Measurements from ENCODE around the gene COL1A2.

Gene COL1A2

GRCh38 chr7:94412762-94413322 is 18.1 kb downstream of the COL1A2 start:
- no peak for DNase-seq

DNA sequence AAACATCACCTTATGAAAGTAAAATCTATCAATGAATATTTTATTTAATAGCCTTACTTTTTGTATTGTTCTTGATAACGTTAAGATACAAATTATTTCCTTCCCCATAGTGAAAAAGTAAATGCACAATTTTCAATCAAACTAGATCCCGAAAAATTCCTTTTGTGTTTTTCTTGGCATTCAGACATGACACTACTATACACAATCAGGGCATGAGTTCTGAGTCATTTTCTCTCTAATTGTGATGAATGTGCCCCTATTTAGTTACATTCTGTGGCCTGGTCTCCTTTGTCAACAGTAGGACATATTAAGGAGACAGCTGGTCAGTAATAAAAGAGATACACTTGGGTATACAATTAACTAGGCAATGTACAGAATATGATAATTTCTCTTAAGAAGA is 19.8 kb downstream of the COL1A2 start:
- DNase-seq, result no peak

GRCh38 chr7:94414980-94415379 is 20.3 kb downstream of the COL1A2 start:
- DNase-seq, result no peak

DNA sequence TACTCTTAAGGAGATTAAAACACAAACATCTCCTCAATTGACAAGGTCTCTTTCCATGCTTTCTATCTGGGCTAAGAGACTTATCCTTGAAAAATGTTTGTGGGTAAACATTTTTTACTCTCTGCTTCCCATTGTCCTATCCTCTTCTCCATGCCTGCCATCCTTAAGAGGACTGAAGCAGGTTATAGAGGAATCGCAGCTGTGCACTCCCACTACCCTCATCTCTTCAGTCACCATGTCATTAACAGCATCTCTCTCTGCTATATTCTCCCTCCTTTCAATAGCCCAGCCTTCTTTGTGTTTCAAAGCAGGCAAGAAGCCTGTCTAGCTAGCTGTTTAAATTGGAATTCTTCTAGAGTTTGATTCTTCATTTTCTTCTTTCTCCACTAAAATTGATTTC is 22.6 kb downstream of the COL1A2 start:
- no peak for DNase-seq

- DNase-seq, result no peak
These were observed 23.2 kb downstream of the COL1A2 start for GRCh38 chr7:94417901-94418300.

DNA sequence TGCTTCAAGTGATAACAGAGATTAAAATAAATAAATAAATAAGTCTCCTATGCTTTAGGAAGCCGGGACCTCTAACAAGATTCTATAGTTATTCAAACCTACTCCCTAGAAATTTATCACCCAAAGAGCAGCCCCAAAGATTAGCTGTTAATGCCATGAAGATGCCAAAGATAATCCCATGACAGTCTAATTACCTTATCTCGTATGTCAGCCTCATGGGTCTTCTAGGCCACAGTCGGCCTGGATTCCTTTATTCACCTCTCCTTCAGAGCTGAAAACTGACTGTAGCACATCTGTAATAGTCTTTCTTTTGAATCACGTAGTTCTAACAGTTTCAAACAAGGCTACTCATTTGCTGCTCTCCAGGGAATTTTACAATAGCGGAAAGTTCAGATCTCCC is 24.2 kb downstream of the COL1A2 start:
- no peak for DNase-seq

DNA sequence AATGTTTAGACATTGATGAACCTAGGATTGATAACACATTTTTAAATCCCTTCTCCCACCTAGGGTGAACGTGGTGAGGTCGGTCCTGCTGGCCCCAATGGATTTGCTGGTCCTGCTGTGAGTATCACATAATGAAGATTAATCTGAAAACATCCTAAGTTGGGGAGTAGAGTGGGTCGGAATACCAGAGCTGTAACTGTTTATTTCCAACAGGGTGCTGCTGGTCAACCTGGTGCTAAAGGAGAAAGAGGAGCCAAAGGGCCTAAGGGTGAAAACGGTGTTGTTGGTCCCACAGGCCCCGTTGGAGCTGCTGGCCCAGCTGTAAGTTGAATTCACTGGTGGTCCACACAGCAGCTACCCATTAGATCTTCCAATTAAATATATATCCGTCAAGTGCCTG is 25.6 kb downstream of the COL1A2 start:
- DNase-seq, result no peak

- no peak for DNase-seq
These were observed 27.0 kb downstream of the COL1A2 start for GRCh38 chr7:94421681-94422080.

DNA sequence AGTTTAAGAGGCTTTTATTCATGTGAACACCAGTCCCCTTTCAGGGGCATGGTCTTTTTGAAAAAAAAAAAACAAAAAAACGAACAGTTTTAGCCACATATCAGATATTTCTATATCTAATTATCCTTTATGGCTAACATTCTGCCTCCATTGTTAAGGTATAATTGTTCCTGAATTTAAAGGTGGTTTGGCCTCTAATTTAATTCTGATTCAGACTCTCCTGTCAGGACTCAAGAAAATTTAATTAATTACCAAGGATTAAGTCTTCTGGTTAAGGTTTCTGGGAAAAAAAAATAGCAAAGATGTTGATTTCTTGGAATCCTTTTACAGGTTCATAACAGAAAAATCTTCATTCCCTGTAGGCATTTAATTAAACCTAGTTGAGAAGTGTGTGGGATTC is 27.4 kb downstream of the COL1A2 start:
- DNase-seq, result no peak

GRCh38 chr7:94422827-94423460 is 28.2 kb downstream of the COL1A2 start:
- DNase-seq, result no peak

DNA sequence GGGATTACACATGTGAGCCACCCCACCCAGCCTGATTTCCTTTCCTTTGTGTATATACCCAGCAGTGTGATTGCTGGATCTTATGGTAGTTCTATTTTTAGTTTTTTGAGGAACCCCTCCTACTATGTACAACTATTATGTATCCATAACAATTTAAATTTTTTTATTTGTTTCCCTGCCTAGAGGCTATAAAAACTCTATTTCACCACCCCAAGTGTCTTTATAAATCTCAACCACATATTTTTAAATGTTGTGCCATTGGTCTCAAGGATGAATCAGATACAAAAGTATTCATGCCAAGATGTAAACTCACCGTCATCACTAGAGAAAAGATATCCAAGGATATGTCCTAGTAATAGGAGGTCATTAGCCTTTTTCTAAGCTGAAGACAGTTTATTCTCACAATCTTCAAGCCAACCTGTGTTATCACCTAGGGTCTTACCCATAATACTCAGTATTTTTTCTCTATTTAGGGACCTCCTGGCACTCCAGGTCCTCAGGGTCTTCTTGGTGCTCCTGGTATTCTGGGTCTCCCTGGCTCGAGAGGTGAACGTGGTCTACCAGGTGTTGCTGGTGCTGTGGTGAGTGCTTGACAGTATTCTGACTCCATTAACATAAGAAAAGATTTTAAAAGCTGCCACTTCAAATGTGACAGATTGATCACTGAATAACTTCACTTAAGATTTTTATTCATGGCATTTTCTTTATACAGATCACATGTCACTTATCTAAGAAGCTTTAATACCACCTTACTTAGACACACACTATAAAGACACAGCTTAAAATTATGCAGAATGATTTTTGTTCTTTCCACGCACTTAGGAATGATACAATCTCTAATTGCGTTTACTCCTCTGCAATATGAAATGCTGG is 29.4 kb downstream of the COL1A2 start:
- no peak for DNase-seq

GRCh38 chr7:94425546-94425945 is 30.9 kb downstream of the COL1A2 start:
- no peak for DNase-seq

DNA sequence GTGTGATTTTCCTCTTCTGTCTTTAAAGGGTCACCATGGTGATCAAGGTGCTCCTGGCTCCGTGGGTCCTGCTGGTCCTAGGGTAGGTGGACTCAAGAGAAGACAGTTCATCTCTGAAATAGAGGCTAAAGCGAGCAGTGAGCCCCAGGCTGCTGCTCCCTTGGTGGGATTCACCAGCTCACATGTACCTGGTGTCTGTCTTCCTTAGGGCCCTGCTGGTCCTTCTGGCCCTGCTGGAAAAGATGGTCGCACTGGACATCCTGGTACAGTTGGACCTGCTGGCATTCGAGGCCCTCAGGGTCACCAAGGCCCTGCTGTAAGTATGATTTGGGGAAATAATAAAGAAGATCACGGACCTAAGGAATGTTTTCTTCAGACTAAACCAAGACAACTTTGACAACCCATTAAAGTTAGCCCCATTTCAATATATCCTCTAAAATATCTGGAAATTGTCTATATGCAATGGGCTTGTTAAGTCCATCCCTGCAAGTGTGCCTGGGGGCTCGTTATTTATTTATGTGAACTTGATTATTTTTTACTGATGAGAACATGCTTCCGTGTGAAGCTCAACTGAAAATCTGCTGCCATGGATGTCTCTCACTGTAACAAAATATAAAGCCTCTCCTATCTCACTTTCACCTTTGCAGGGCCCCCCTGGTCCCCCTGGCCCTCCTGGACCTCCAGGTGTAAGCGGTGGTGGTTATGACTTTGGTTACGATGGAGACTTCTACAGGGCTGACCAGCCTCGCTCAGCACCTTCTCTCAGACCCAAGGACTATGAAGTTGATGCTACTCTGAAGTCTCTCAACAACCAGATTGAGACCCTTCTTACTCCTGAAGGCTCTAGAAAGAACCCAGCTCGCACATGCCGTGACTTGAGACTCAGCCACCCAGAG is 32.5 kb downstream of the COL1A2 start:
- no peak for DNase-seq

GRCh38 chr7:94429153-94429552 is 34.5 kb downstream of the COL1A2 start:
- no peak for DNase-seq

DNA sequence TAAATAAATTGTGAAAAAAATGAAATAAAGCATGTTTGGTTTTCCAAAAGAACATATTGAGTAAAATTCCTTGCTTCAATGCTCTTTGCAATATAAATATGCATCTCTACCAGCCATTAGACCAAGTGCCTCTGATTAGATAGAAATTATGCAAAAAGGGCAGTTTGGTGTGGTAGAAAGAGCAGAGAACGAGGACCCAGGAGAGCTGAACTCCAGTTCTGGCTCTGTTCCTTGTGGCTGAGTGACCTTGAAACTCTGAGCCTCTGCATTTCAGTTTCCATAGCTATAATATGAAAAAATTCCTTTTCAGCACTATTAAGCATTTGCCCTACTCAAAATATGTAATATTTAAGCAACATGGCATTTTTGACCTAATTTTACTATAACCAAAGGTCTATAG is 36.5 kb downstream of the COL1A2 start:
- DNase-seq, result no peak

GRCh38 chr7:94431619-94432280 is 37.1 kb downstream of the COL1A2 start:
- DNase-seq, result no peak

GRCh38 chr7:94432281-94432670 is 37.6 kb downstream of the COL1A2 start:
- no peak for DNase-seq

GRCh38 chr7:94432817-94433216 is 38.1 kb downstream of the COL1A2 start:
- DNase-seq, result no peak

DNA sequence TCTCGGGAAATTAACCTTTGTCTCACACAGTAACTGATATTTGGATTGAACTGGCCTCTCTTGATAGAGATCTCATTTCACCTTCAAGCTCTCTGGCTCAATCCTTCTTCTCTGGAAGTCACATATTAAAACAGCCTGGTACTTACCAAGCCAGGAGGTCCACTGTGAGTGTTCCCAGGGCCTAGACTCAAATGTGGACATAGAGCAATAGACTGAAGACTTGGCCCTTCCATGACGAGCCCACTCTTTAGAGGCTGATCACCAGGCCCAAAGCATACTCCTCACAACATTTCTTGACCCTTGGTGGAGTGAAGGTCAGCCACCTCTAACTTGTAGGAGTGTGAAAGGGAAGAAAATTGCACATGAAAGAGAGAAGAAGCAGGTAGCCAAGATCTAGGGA is 38.5 kb downstream of the COL1A2 start:
- no peak for DNase-seq

GRCh38 chr7:94434042-94434441 is 39.3 kb downstream of the COL1A2 start:
- DNase-seq, result no peak

GRCh38 chr7:94436018-94436604 is 41.4 kb downstream of the COL1A2 start:
- DNase-seq, result no peak

DNA sequence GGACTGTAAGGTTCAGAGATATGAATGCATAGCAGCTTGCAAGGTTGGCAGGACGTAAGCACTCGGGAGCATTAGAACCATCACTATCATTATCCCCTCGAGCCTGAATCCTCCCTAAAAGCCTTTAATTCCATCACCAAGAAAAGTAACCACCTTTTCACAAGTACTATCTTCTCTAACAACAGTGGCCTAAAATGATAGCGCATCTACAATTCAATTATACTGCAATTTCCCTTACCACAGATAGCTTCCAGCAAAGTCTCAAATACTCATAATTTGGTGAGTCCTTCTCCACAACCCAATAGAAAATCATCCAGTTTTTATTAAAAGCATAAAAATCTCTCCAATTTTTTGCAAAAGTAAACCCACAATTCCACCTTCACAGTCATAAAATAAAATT is 42.0 kb downstream of the COL1A2 start:
- no peak for DNase-seq
